ENCODE measurements around the gene PI3. TPM values are rescaled to one million over a fixed set of nuclear protein-coding genes. Genes with fewer than 3 reads are reported as not detected.

The PI3 gene, protein sequence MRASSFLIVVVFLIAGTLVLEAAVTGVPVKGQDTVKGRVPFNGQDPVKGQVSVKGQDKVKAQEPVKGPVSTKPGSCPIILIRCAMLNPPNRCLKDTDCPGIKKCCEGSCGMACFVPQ
- total RNA-seq (2022) (3.7 and 6.8 TPM in 2 replicates), Bru-seq, nascent RNA (percentile 48 among the genes with signal in this experiment), BruChase-seq, experiment 1, labeled RNA remaining after a 2-hour chase (percentile 59 among the genes with signal in this experiment), BruChase-seq, experiment 2, labeled RNA remaining after a 6-hour chase (percentile 75 among the genes with signal in this experiment)
- long read RNA-seq, transcript PI3-201 (3 exons, 577 nt), result major isoform, 10 of 11 reads
- long read RNA-seq, partial matches to known transcripts, result 1 of 11 reads
- long read RNA-seq, other reads (novel, unspliced or antisense), result 0 of 11 reads

DNA sequence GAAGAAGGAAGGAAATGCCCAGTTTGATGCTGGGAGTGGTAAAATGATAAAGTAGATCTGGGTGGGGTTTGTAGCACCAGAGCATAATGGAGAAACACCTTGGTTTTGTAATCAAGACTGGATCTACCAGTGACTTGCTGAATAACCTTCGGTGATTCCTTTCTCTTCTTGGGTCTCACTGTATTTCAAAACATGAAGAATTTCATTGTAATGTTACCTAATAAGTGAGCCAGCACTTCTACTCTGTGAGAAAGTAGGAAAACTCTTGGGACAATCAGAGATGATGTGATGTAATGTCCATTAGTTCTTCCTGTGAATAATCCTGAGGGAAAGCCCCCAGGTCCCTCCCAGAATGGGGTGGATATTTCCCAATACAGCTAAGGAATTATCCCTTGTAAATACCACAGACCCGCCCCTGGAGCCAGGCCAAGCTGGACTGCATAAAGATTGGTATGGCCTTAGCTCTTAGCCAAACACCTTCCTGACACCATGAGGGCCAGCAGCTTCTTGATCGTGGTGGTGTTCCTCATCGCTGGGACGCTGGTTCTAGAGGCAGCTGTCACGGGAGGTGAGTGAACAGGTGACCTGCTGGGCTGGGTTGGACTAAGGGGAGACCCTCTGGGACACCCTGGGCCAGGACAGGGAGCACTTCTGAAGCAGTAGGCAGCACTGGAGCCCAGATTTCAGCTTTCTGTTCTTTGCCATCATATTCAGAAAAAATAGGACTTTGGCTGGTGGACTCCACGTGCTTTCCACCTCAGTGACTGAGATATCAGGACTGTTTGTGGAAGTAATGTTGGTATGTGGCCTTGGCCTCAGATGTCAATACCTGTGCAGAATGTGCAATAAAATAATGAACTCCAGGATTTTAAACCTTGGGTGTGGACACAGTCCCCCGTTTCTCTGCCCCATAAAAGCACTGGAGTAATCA is at the start of gene PI3:
Gene PI3 (plus strand): TSS at position 469 of the 931 bp plus-strand sequence. CDS start 21 bp downstream, at position 490.
- peak; percentile 70 to 85 for DNase-seq
- Histone ChIP-seq H3K4me3 (ENCODE audit: low read depth, low read length) (no peak within 1 kb of the TSS), H3K4me1 (peaks cover 10% of the 10 kb centered on the region), H3K27me3 (replicated peaks; ENCODE audit: control insufficient read depth, insufficient read depth, low read length) (no peaks in the 10 kb centered on the region), H3K36me3 (ENCODE audit: control insufficient read depth, insufficient read depth, low read length) (no peaks in the 10 kb centered on the region), H3K9me3 (no peaks in the 10 kb centered on the region)
- Mint-ChIP-seq H3K27me3 (ENCODE audit: insufficient read depth, unreplicated experiment) (peaks cover 7% of the 10 kb centered on the region), H3K4me1 (ENCODE audit: low read depth, unreplicated experiment) (no peaks in the 10 kb centered on the region), H3K36me3 (ENCODE audit: insufficient read depth, unreplicated experiment) (no peaks in the 10 kb centered on the region), H3K27ac (ENCODE audit: unreplicated experiment) (no peak within 1 kb of the TSS), H3K9me3 (ENCODE audit: unreplicated experiment) (no peaks in the 10 kb centered on the region), H3K4me3 (ENCODE audit: unreplicated experiment) (no peak within 1 kb of the TSS)
- intact Hi-C loops (cut with micrococcal nuclease; ENCODE audit: unreplicated experiment), result no loop called here
- BruUV-seq (replicated peaks), result TSS peak; percentile 92
- POLR2A ChIA-PET, result no interaction called here
- TF ChIP-seq, protein P1, sequence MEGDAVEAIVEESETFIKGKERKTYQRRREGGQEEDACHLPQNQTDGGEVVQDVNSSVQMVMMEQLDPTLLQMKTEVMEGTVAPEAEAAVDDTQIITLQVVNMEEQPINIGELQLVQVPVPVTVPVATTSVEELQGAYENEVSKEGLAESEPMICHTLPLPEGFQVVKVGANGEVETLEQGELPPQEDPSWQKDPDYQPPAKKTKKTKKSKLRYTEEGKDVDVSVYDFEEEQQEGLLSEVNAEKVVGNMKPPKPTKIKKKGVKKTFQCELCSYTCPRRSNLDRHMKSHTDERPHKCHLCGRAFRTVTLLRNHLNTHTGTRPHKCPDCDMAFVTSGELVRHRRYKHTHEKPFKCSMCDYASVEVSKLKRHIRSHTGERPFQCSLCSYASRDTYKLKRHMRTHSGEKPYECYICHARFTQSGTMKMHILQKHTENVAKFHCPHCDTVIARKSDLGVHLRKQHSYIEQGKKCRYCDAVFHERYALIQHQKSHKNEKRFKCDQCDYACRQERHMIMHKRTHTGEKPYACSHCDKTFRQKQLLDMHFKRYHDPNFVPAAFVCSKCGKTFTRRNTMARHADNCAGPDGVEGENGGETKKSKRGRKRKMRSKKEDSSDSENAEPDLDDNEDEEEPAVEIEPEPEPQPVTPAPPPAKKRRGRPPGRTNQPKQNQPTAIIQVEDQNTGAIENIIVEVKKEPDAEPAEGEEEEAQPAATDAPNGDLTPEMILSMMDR (IDR thresholded peaks at IDR 0.05; ENCODE audit: insufficient read depth in 1 of 2, low read depth in 1 of 2, low read length in 1 of 2, severe bottlenecking in 1 of 2, unreplicated experiment in 1 of 2), result no peak
- CTCF ChIA-PET, result interaction anchor here (0.6 to 1.1 kb wide), 2 partner anchors 116 to 164 kb away, joined by 3 read pairs; no protein-coding TSS in a partner anchor

DNA sequence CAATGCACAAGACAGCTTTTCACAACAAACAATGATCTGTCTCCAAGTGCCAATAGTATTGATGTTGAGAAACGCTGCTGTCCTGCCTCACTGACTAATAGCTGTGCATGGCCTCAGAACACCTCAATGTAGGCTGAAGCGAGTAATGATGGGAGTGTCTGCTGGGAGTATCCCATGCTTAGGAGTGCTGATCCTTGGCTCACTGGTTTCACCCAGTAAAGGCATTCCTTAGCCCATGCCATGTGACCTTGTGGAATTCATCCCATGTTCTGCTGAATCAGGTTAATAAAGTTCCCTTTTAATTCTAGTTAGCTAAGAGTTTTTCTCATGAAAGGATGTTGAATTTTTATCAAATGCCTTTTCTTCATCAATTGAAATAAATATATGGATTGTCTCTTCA is 46.6 kb upstream of the PI3 start:
- no peak overlapping the region for H3K4me3 ChIP-seq (ENCODE audit: low read depth, low read length)
- no peak for DNase-seq
- intact Hi-C loops (cut with micrococcal nuclease; ENCODE audit: unreplicated experiment), result no loop called here
- Mint-ChIP-seq H3K4me1 (ENCODE audit: low read depth, unreplicated experiment) (no peaks in the 10 kb centered on the region), H3K9me3 (ENCODE audit: unreplicated experiment) (no peaks in the 10 kb centered on the region), H3K4me3 (ENCODE audit: unreplicated experiment) (no peak overlapping the region), H3K27me3 (ENCODE audit: insufficient read depth, unreplicated experiment) (peaks cover 32% of the 10 kb centered on the region), H3K36me3 (ENCODE audit: insufficient read depth, unreplicated experiment) (no peaks in the 10 kb centered on the region), H3K27ac (ENCODE audit: unreplicated experiment) (no peak overlapping the region)
- ChIA-PET POLR2A (no interaction called here), CTCF (interaction anchor here (1.0 kb wide), 1 partner anchor 11 kb away, joined by 5 read pairs; no protein-coding TSS in a partner anchor)
- H3K36me3 ChIP-seq (ENCODE audit: control insufficient read depth, insufficient read depth, low read length), result no peaks in the 10 kb centered on the region
- H3K4me1 ChIP-seq, result no peaks in the 10 kb centered on the region
- TF ChIP-seq, protein P1 (IDR thresholded peaks at IDR 0.05; ENCODE audit: insufficient read depth in 1 of 2, low read depth in 1 of 2, low read length in 1 of 2, severe bottlenecking in 1 of 2, unreplicated experiment in 1 of 2), result no peak
- 0 out of 2 replicates have a peak, but pooled peaks cover 1% of the 10 kb centered on the region for H3K27me3 ChIP-seq (replicated peaks; ENCODE audit: control insufficient read depth, insufficient read depth, low read length)
- no TSS peak for BruUV-seq (replicated peaks)
- H3K9me3 ChIP-seq, result no peaks in the 10 kb centered on the region

DNA sequence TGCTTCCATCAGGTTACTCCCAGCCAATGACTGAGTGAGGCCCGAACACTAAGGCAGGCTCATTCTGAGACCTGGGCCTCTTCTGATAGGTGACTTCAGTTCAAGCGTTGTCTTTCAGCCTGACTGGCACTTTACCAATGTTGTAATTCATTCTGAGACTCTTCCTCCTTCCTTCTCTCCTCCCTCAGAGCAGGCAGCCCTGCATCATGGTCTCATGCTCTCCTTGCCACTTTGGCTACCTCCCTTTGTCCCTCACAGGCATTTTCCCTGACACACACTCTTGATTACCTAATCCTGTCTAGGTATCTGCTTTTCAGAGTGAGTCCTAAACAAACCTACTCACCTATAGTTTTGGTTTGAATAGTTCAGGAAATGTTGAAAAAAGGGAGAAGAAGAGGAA is 37.8 kb upstream of the PI3 start:
- Histone ChIP-seq H3K4me3 (ENCODE audit: low read depth, low read length) (no peak overlapping the region), H3K9me3 (0 out of 2 replicates have a peak, but pooled peaks cover 3% of the 10 kb centered on the region), H3K4me1 (peaks cover 7% of the 10 kb centered on the region), H3K36me3 (ENCODE audit: control insufficient read depth, insufficient read depth, low read length) (no peaks in the 10 kb centered on the region), H3K27me3 (replicated peaks; ENCODE audit: control insufficient read depth, insufficient read depth, low read length) (peaks cover 1% of the 10 kb centered on the region; the same call in 1 of the 2 replicates)
- no peaks in the 10 kb centered on the region for H3K36me3 Mint-ChIP-seq (ENCODE audit: insufficient read depth, unreplicated experiment)
- intact Hi-C loops (cut with micrococcal nuclease; ENCODE audit: unreplicated experiment), result no loop called here
- no TSS peak for BruUV-seq (replicated peaks)
- no peak overlapping the region for H3K27ac Mint-ChIP-seq (ENCODE audit: unreplicated experiment)
- no peaks in the 10 kb centered on the region for H3K9me3 Mint-ChIP-seq (ENCODE audit: unreplicated experiment)
- ChIA-PET CTCF (no interaction called here), POLR2A (no interaction called here)
- peaks cover 18% of the 10 kb centered on the region for H3K27me3 Mint-ChIP-seq (ENCODE audit: insufficient read depth, unreplicated experiment)
- H3K4me3 Mint-ChIP-seq (ENCODE audit: unreplicated experiment), result no peak overlapping the region
- DNase-seq, result no peak
- TF ChIP-seq, protein P1 (IDR thresholded peaks at IDR 0.05; ENCODE audit: insufficient read depth in 1 of 2, low read depth in 1 of 2, low read length in 1 of 2, severe bottlenecking in 1 of 2, unreplicated experiment in 1 of 2), result no peak
- H3K4me1 Mint-ChIP-seq (ENCODE audit: low read depth, unreplicated experiment), result no peaks in the 10 kb centered on the region
